T-helper 2 cell treated with Interferon-gamma antibody and Interleukin-4, amounts not matched to agents 5 μg/mL and 100 μg/mL, for 36 hours (primary cell): Measurements from ENCODE around the gene ATP6V1B1.
"Not testable (repeated sequence)": the region's sequence is repeated elsewhere in the genome, so short reads cannot be mapped to it uniquely, and the experiment has no call there.

Experiments used
- DNase-seq: peaks from one replicate; pipeline ENCODE4 v3.0.0; 2021; ENCODE audit warnings: low spot score
- H3K27ac Mint-ChIP-seq: one replicate; pipeline ENCODE4 v1.8.0; 2021; ENCODE audit warnings: mild to moderate bottlenecking, mixed read lengths
- H3K27me3 Mint-ChIP-seq: one replicate; pipeline ENCODE4 v1.8.0; 2021; ENCODE audit warnings: low read depth, mixed read lengths
- H3K36me3 Mint-ChIP-seq: one replicate; pipeline ENCODE4 v1.8.0; 2021; ENCODE audit warnings: low read depth, mixed read lengths
- H3K4me1 Mint-ChIP-seq: one replicate; pipeline ENCODE4 v1.8.0; 2021; ENCODE audit warnings: low read depth, mixed read lengths
- H3K4me3 Mint-ChIP-seq: one replicate; pipeline ENCODE4 v1.8.0; 2022; ENCODE audit warnings: mild to moderate bottlenecking, moderate library complexity, mixed read lengths
- H3K9me3 Mint-ChIP-seq: one replicate; pipeline ENCODE4 v1.8.0; 2021; ENCODE audit warnings: mixed read lengths

The ATP6V1B1 gene

DNA sequence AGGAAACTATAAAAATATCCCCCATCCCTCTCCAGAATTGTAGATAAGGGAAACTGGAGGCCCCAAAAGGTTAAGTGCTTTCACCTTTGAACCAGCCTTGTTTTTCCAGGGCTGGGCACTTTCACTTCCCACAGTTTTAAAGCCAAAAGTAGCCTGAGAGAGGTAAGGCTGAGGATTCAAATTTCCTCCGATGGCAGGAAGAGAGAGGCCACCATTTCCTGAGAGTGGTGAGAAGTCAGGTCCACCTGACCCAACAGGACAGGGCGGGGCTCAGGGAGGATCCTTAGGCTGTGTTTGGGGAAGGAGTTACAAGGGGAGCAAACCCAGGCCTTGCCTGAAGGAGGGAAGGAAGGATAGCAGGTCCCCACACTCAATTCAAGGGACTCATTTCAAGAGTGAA, 63.7 kb downstream of the ATP6V1B1 start:
- DNase-seq: no peak
- H3K9me3 Mint-ChIP-seq: no peaks in the 10 kb centered on the region
- H3K4me1 Mint-ChIP-seq: peaks cover 24% of the 10 kb centered on the region
- no peak overlapping the region for H3K4me3 Mint-ChIP-seq
- no peaks in the 10 kb centered on the region for H3K27me3 Mint-ChIP-seq
- no peaks in the 10 kb centered on the region for H3K36me3 Mint-ChIP-seq
- H3K27ac Mint-ChIP-seq: no peak overlapping the region

- H3K36me3 Mint-ChIP-seq, H3K4me3 Mint-ChIP-seq, H3K27me3 Mint-ChIP-seq: not testable (repeated sequence)
Observed at GRCh38 chr2:70999931-71000330, 64.2 kb downstream of the ATP6V1B1 start.

GRCh38 chr2:71000780-71001591, 65.3 kb downstream of the ATP6V1B1 start:
- Mint-ChIP-seq H3K27ac (peak overlapping the region; percentile 69), H3K36me3 (no peaks in the 10 kb centered on the region), H3K4me1 (peaks cover 19% of the 10 kb centered on the region), H3K9me3 (no peaks in the 10 kb centered on the region), H3K4me3 (peak overlapping the region; percentile 77), H3K27me3 (no peaks in the 10 kb centered on the region)
- peak; percentile 76 for DNase-seq

More at GRCh38 chr2:70999931-71000330, 64.2 kb downstream of the ATP6V1B1 start:
- not testable (repeated sequence) for H3K27ac Mint-ChIP-seq, H3K9me3 Mint-ChIP-seq, DNase-seq
- H3K4me1 Mint-ChIP-seq: peaks cover 24% of the 10 kb centered on the region

- no peaks in the 10 kb centered on the region for H3K27me3 Mint-ChIP-seq
- DNase-seq: no peak
- no peak overlapping the region for H3K4me3 Mint-ChIP-seq
- H3K9me3 Mint-ChIP-seq: no peaks in the 10 kb centered on the region
- H3K36me3 Mint-ChIP-seq: no peaks in the 10 kb centered on the region
- peaks cover 19% of the 10 kb centered on the region for H3K4me1 Mint-ChIP-seq
- no peak overlapping the region for H3K27ac Mint-ChIP-seq
Observed at GRCh38 chr2:71001592-71001927, 65.9 kb downstream of the ATP6V1B1 start.

- Mint-ChIP-seq H3K4me3 (no peak overlapping the region), H3K27ac (no peak overlapping the region), H3K27me3 (no peaks in the 10 kb centered on the region), H3K9me3 (no peaks in the 10 kb centered on the region), H3K36me3 (no peaks in the 10 kb centered on the region), H3K4me1 (peaks cover 19% of the 10 kb centered on the region)
- DNase-seq: no peak
Observed at GRCh38 chr2:71001981-71002570, 66.4 kb downstream of the ATP6V1B1 start.

DNA sequence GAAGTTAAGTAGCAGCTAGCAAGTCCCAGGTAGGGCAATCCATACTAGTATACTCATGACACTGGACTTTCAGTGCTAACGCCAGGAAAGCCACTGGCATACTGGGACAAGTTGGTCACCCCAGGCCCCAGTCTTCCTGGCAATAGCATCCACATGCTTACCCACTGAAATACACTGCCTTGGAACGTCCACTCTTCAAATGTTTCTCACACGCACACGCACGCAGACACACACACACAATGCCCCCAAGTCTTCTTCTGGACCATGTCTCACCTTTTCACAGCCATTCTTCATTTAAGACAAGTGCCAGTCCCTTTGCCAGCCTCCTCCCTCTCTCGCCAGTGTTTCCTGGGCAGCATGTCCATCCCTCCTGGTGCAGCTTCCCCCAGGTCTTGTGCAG, 67.7 kb downstream of the ATP6V1B1 start:
- H3K27me3 Mint-ChIP-seq: no peaks in the 10 kb centered on the region
- peaks cover 19% of the 10 kb centered on the region for H3K4me1 Mint-ChIP-seq
- no peaks in the 10 kb centered on the region for H3K9me3 Mint-ChIP-seq
- H3K36me3 Mint-ChIP-seq: no peaks in the 10 kb centered on the region
- no peak for DNase-seq
- no peak overlapping the region for H3K4me3 Mint-ChIP-seq
- H3K27ac Mint-ChIP-seq: no peak overlapping the region

DNA sequence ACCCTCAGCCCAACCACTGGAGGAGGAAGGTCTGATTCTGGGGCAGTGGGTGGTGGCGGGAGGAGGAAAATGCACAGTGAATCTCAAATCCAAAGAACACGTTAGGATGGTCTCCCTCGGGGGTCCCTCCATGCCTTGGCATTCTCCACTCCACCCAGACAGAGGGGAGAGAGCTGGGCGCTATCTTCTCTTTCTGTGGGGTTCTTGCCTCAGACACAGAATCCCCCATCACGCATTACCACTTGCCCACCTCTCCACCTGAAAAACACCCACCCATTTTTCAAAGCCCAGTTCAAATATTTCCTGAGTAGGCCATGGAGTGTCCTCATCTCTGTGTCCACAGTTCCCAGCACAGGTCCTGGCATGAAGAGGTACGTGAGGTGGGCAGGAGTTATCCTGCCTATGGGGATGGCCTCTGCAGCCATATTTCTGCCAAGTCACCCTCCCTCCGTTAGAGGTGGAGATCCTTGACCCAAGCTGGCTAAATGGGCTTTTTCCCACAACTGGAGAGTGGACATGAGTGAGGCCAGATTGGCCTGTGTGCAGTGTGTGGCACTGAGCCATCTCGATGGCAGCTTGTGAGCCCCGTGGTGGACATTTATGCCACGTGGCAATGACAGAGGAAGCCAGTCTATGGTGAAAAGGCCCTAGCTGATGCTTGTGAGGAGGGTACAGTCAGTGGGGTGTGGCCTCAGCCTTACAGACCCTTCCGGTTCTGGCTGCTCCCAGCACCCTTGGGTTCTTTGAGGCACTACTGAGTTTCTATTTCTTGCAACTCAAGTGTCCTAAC, 68.5 kb downstream of the ATP6V1B1 start:
- Mint-ChIP-seq H3K27me3 (no peaks in the 10 kb centered on the region), H3K27ac (no peak overlapping the region), H3K4me3 (no peak overlapping the region), H3K36me3 (no peaks in the 10 kb centered on the region), H3K9me3 (no peaks in the 10 kb centered on the region), H3K4me1 (peaks cover 19% of the 10 kb centered on the region)
- no peak for DNase-seq

DNA sequence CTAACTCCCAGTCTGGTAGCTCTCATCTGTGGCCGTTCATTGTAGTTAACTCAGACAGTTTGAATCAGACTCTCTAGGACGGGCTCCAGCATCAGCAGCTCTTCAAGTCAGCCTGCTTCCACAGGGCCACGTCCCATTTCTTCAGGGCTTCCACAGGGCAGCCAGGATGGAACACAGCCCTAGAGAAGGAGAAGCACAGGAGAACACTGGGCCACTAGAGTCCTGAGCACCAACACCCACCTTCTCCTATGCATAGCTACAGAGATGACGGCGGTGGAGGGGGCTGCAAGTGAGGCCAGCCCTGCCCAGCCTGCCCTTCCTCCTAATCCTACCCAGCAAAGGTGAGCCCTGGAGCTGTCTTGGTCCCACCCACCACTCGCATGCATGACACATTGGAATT, 69.2 kb downstream of the ATP6V1B1 start:
- Mint-ChIP-seq H3K4me3 (no peak overlapping the region), H3K27me3 (peaks cover 2% of the 10 kb centered on the region), H3K9me3 (no peaks in the 10 kb centered on the region), H3K27ac (no peak overlapping the region), H3K4me1 (peaks cover 14% of the 10 kb centered on the region), H3K36me3 (no peaks in the 10 kb centered on the region)
- DNase-seq: no peak

GRCh38 chr2:71005271-71006202, 69.8 kb downstream of the ATP6V1B1 start:
- H3K9me3 Mint-ChIP-seq: no peaks in the 10 kb centered on the region
- H3K27ac Mint-ChIP-seq: no peak overlapping the region
- H3K4me1 Mint-ChIP-seq: peaks cover 11% of the 10 kb centered on the region
- no peaks in the 10 kb centered on the region for H3K36me3 Mint-ChIP-seq
- DNase-seq: no peak
- no peak overlapping the region for H3K4me3 Mint-ChIP-seq
- H3K27me3 Mint-ChIP-seq: peaks cover 3% of the 10 kb centered on the region

GRCh38 chr2:71006323-71006722, 70.6 kb downstream of the ATP6V1B1 start:
- H3K27ac Mint-ChIP-seq: no peak overlapping the region
- no peak overlapping the region for H3K4me3 Mint-ChIP-seq
- H3K9me3 Mint-ChIP-seq: no peaks in the 10 kb centered on the region
- H3K27me3 Mint-ChIP-seq: peaks cover 3% of the 10 kb centered on the region
- DNase-seq: no peak
- H3K4me1 Mint-ChIP-seq: peaks cover 4% of the 10 kb centered on the region
- no peaks in the 10 kb centered on the region for H3K36me3 Mint-ChIP-seq

GRCh38 chr2:71006955-71007799, 71.5 kb downstream of the ATP6V1B1 start:
- Mint-ChIP-seq H3K36me3 (no peaks in the 10 kb centered on the region), H3K4me3 (no peak overlapping the region), H3K27me3 (peaks cover 3% of the 10 kb centered on the region), H3K27ac (no peak overlapping the region), H3K4me1 (no peaks in the 10 kb centered on the region), H3K9me3 (no peaks in the 10 kb centered on the region)
- no peak for DNase-seq

- Mint-ChIP-seq H3K27ac (no peak overlapping the region), H3K4me3 (no peak overlapping the region), H3K9me3 (no peaks in the 10 kb centered on the region), H3K36me3 (no peaks in the 10 kb centered on the region), H3K4me1 (no peaks in the 10 kb centered on the region), H3K27me3 (peaks cover 3% of the 10 kb centered on the region)
- DNase-seq: no peak
Observed at GRCh38 chr2:71008342-71008741, 72.6 kb downstream of the ATP6V1B1 start.

DNA sequence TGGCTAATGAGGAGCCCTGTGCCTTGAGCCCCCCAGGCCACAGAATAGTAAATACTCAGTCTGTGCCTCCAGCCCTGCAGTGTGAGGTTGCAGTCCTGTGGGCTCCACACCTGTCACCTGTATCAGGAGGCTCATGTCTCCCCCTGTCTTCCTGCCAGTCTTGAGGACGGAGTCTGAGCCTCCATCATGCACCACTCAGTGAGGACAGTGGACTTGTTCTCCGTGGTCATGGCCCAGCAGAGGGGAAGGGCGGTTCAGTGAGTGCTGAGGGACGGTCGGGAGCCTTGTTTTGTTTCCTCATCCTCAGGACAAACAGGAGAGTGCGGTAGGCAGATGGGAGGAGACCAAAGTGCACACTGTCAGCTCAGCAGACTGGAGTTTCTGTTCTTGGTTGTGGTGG, 76.1 kb downstream of the ATP6V1B1 start:
- DNase-seq, H3K36me3 Mint-ChIP-seq, H3K4me3 Mint-ChIP-seq, H3K27ac Mint-ChIP-seq, H3K4me1 Mint-ChIP-seq, H3K9me3 Mint-ChIP-seq, H3K27me3 Mint-ChIP-seq: not testable (repeated sequence)
